Measurements from ENCODE around the gene TENM4.

DNA sequence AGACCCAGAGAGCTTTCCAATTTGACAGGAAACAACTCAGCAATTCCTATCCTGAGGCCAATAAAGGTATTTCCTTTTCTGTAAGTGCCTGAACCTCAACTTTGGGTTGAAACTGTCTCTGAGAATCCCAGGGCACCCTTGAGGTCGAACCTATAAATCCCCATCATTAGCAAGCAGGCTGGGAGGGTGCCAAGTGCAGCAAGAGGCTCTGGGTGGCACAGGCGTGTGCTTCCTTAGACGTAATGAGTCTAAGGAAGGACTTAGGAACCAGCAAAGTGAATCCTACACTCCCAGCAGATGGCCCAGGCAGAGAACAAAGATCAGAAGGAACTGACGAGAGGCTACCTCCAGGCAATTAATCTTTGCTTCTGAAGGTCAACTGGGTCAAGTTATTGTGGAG lies 631.9 kb downstream of the TENM4 start:
- TF ChIP-seq TAF1 (IDR thresholded peaks at IDR 0.05; ENCODE audit: borderline replicate concordance, insufficient read depth, low read length) (no peak), POLR2AphosphoS5 (IDR thresholded peaks at IDR 0.05; ENCODE audit: low read depth, low read length) (no peak)
- TF ChIP-seq, protein P1, sequence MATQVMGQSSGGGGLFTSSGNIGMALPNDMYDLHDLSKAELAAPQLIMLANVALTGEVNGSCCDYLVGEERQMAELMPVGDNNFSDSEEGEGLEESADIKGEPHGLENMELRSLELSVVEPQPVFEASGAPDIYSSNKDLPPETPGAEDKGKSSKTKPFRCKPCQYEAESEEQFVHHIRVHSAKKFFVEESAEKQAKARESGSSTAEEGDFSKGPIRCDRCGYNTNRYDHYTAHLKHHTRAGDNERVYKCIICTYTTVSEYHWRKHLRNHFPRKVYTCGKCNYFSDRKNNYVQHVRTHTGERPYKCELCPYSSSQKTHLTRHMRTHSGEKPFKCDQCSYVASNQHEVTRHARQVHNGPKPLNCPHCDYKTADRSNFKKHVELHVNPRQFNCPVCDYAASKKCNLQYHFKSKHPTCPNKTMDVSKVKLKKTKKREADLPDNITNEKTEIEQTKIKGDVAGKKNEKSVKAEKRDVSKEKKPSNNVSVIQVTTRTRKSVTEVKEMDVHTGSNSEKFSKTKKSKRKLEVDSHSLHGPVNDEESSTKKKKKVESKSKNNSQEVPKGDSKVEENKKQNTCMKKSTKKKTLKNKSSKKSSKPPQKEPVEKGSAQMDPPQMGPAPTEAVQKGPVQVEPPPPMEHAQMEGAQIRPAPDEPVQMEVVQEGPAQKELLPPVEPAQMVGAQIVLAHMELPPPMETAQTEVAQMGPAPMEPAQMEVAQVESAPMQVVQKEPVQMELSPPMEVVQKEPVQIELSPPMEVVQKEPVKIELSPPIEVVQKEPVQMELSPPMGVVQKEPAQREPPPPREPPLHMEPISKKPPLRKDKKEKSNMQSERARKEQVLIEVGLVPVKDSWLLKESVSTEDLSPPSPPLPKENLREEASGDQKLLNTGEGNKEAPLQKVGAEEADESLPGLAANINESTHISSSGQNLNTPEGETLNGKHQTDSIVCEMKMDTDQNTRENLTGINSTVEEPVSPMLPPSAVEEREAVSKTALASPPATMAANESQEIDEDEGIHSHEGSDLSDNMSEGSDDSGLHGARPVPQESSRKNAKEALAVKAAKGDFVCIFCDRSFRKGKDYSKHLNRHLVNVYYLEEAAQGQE (IDR thresholded peaks at IDR 0.05; ENCODE audit: insufficient read depth in 1 of 2, low read depth in 2 of 2, low read length in 2 of 2) = no peak
